Measurements from ENCODE around the gene SORL1-AS1.
A peak's percentile ranks its signal among the peaks of the same experiment; 100 is the strongest.

SORL1-AS1 gene

GRCh38 chr11:121483805-121484480, 31.2 kb upstream of the SORL1-AS1 start:
- TF ChIP-seq MYB (IDR thresholded peaks at IDR 0.05; ENCODE audit: borderline replicate concordance, low read depth, low read length) (no peak), ATF2 (IDR thresholded peaks at IDR 0.05; ENCODE audit: low read length) (no peak), LARP7 (IDR thresholded peaks at IDR 0.05) (no peak), IRF3 (IDR thresholded peaks at IDR 0.05) (no peak), JUNB (IDR thresholded peaks at IDR 0.05) (no peak), RAD51 (IDR thresholded peaks at IDR 0.05) (no peak)
- Histone ChIP-seq H4K20me1 (ENCODE audit: control insufficient read depth, insufficient read depth) (no peaks in the 10 kb centered on the region; the same call in 1 of the 2 replicates), H3K79me2 (ENCODE audit: control insufficient read depth, insufficient read depth, low read length) (peaks cover 45% of the 10 kb centered on the region), H3K4me1 (ENCODE audit: control insufficient read depth, insufficient read depth, low read length) (peaks cover 28% of the 10 kb centered on the region), H3K36me3 (ENCODE audit: control insufficient read depth in 2 of 2, insufficient read depth in 2 of 2, low read length in 1 of 2) (peaks cover 37 to 41% of the 10 kb centered on the region in 2 experiments), H3K27ac (ENCODE audit: control insufficient read depth, insufficient read depth) (0 out of 2 replicates have a peak overlapping the region, but pooled peaks have one; percentile 77), H3K9ac (ENCODE audit: control insufficient read depth, insufficient read depth, low read length) (no peak overlapping the region), H2AFZ (ENCODE audit: control insufficient read depth, low read depth, low read length) (no peak overlapping the region), H3K4me3 (no peak overlapping the region), H3K9me3 (replicated peaks; ENCODE audit: control insufficient read depth, insufficient read depth, low read length) (no peaks in the 10 kb centered on the region), H3K27me3 (replicated peaks in 1 of 2; ENCODE audit: control insufficient read depth in 2 of 2, insufficient read depth in 2 of 2, low read length in 1 of 2) (no peaks in the 10 kb centered on the region), H3K4me2 (ENCODE audit: control insufficient read depth, insufficient read depth) (no peak overlapping the region)
- 79% methylated on average over 4 of the region's 4 CpGs for WGBS (ENCODE audit: insufficient coverage, insufficient replicate concordance, low lambda C conversion rate, missing lambda C conversion rate)
- ChIA-PET RAD21 (ENCODE audit: unreplicated experiment) (interaction anchor here (0.8 to 2.3 kb wide), 7 partner anchors 11 to 147 kb away, joined by 3 to 13 read pairs (median 5); no protein-coding TSS in a partner anchor), SMC1A (ENCODE audit: uncharacterized antibody, unreplicated experiment) (interaction anchor here (0.6 to 3.3 kb wide), 17 partner anchors 10 to 175 kb away, joined by 3 to 34 read pairs (median 4); no protein-coding TSS in a partner anchor), POLR2A (interaction anchor here (0.7 to 3.2 kb wide), 6 partner anchors 9 to 35 kb away, joined by 3 to 13 read pairs (median 3); no protein-coding TSS in a partner anchor), CTCF (interaction anchor here (0.8 to 3.5 kb wide), 8 partner anchors 9 to 193 kb away, joined by 3 to 11 read pairs (median 4); no protein-coding TSS in a partner anchor)
- in situ Hi-C loops (cut with MboI) (no loop called here), intact Hi-C loops (cut with micrococcal nuclease; ENCODE audit: unreplicated experiment) (loop anchor here (2.0 kb wide), 1 partner anchor 29 kb away; no protein-coding TSS in a partner anchor)
- BruUV-seq (replicated peaks): no TSS peak
- FAIRE-seq: no peak
- no peak for ATAC-seq
- no peak for DNase-seq (ENCODE audit: low read depth, low spot score)
